ENCODE results near the gene MTRF1. TPM values are rescaled to one million over a fixed set of nuclear protein-coding genes. Genes with fewer than 3 reads are reported as not detected.

The MTRF1 gene
- total and polyA plus RNA-seq, 2 of the 8 experiments (the other 6 are each of a cell fraction or from before 2014, with no cell fraction given): 8.0 to 19.2 TPM

- H2BK120ac ChIP-seq (replicated peaks; ENCODE audit: low read depth, low read length): no peak overlapping the region
- no peak for FAIRE-seq
- no peak overlapping the region for H2BK5ac ChIP-seq (ENCODE audit: low read depth, low read length)
- TF ChIP-seq CTCF (IDR thresholded peaks at IDR 0.05; ENCODE audit: control extremely low read depth in 1 of 3, insufficient read depth in 1 of 3, low read depth in 1 of 3, low read length in 3 of 3): no peak
- no peak for TF ChIP-seq SP4 (IDR thresholded peaks at IDR 0.05; ENCODE audit: low read length)
Measured at GRCh38 chr13:41179593-41180250, 83.7 kb downstream of the MTRF1 start.

More at GRCh38 chr13:41179593-41180250, 83.7 kb downstream of the MTRF1 start:
- Histone ChIP-seq H3K27me3 (replicated peaks in 1 of 4; ENCODE audit: control insufficient read depth in 3 of 4, extremely low read depth in 1 of 4, insufficient read depth in 3 of 4, low read length in 3 of 4) (no peaks in the 10 kb centered on the region), H3K4me2 (ENCODE audit: insufficient read depth in 1 of 2, low read depth in 2 of 2, low read length in 2 of 2) (no peak overlapping the region), H2AFZ (ENCODE audit: low read length) (no peak overlapping the region), H3K18ac (ENCODE audit: extremely low read depth, low read length) (no peak overlapping the region), H3K4ac (replicated peaks; ENCODE audit: insufficient read length, low read depth, low read length) (no peak overlapping the region), H2AK5ac (ENCODE audit: low read depth, low read length) (no peak overlapping the region), H4K8ac (ENCODE audit: extremely low read depth, insufficient read depth, low read length) (no peak overlapping the region), H4K20me1 (replicated peaks in 1 of 2; ENCODE audit: control insufficient read depth in 1 of 2, insufficient read depth in 2 of 2, low read length in 2 of 2) (no peaks in the 10 kb centered on the region), H3K36me3 (ENCODE audit: control insufficient read depth in 2 of 4, insufficient read depth in 4 of 4, low read length in 3 of 4) (no peaks in the 10 kb centered on the region; a peak in 1 of 8 replicates), H2BK12ac (ENCODE audit: low read depth, low read length) (no peak overlapping the region), H3K79me2 (ENCODE audit: control insufficient read depth in 1 of 2, insufficient read depth in 2 of 2, low read length in 2 of 2) (no peaks in the 10 kb centered on the region), H3K14ac (ENCODE audit: insufficient read length) (no peak overlapping the region), H3K4me1 (replicated peaks in 1 of 4; ENCODE audit: control insufficient read depth in 3 of 4, insufficient read depth in 4 of 4, low read length in 3 of 4) (no peaks in the 10 kb centered on the region), H4K5ac (ENCODE audit: insufficient read length, low read depth, low read length) (no peak overlapping the region), H2BK20ac (ENCODE audit: low read length) (no peak overlapping the region), H3K9ac (replicated peaks in 1 of 4; ENCODE audit: extremely low read depth in 1 of 4, low read depth in 3 of 4, low read length in 3 of 4) (no peak overlapping the region), H4K91ac (replicated peaks; ENCODE audit: insufficient read length, low read length) (no peak overlapping the region), H3K23ac (ENCODE audit: insufficient read length) (no peak overlapping the region), H3K23me2 (ENCODE audit: low read depth, low read length) (no peaks in the 10 kb centered on the region), H3K79me1 (ENCODE audit: low read depth, low read length) (no peaks in the 10 kb centered on the region), H3K27ac (ENCODE audit: low read depth, low read length) (no peak overlapping the region), H3K56ac (replicated peaks; ENCODE audit: insufficient read length, low read depth, low read length) (no peak overlapping the region), H2BK15ac (ENCODE audit: low read length) (no peak overlapping the region), H3K9me3 (ENCODE audit: insufficient read depth in 2 of 2, low read depth in 1 of 2, low read length in 1 of 2) (peaks cover 7 to 9% of the 10 kb centered on the region in 2 experiments; a peak in 3 of 4 replicates), H3K4me3 (ENCODE audit: extremely low read depth in 1 of 4, insufficient read depth in 2 of 4, low read depth in 3 of 4, low read length in 4 of 4) (no peak overlapping the region)
- WGBS, 2 experiments (ENCODE audit: extremely low coverage in 1 of 2, insufficient coverage in 1 of 2, insufficient read length in 1 of 2, insufficient replicate concordance in 2 of 2, low coverage in 1 of 2, low lambda C conversion rate in 2 of 2, missing lambda C conversion rate in 1 of 2): 91% methylated on average over 4 of the region's 4 CpGs; no CpG with 5 or more reads in 1 of the 2 experiments
- CTCF ChIA-PET (ENCODE audit: partially characterized antibody): interaction anchor here (1.1 kb wide), 1 partner anchor 17 kb away, joined by 6 read pairs; no protein-coding TSS in a partner anchor
- no peak for DNase-seq (ENCODE audit: low read depth in 1 of 2, low spot score in 2 of 2)
- POLR2A ChIA-PET (ENCODE audit: partially characterized antibody): interaction anchor here (0.6 kb wide), 2 partner anchors 255 to 261 kb away, joined by 3 read pairs; no protein-coding TSS in a partner anchor

All from H1 (cell line).